Naive B cell (primary cell): Measurements from ENCODE around the gene TENM4. TPM values are rescaled to one million over a fixed set of nuclear protein-coding genes. Genes with fewer than 3 reads are reported as not detected.

Experiments
- ATAC-seq, 2 donors: fragments of 150-1000 bp; cut with Tn5 transposase; 2 replicates each; pipeline ENCODE4 v1.10.0; 2021; ENCODE audit warnings: low read depth in 2 of 2, mild to moderate bottlenecking in 2 of 2, moderate library complexity in 2 of 2
- DNase-seq: peaks from one replicate; pipeline ENCODE4 v3.0.0; 2022
- H3K27ac Mint-ChIP-seq, 6 donors: one replicate each; pipeline ENCODE4 v1.8.0; 2020 to 2022; ENCODE audit warnings: mild to moderate bottlenecking in 6 of 6, mixed read lengths in 6 of 6, moderate library complexity in 5 of 6, inconsistent platforms in 2 of 6
- H3K27me3 Mint-ChIP-seq, 3 donors: one replicate each; pipeline ENCODE4 v1.8.0; 2021 to 2022; ENCODE audit warnings: mixed read lengths in 3 of 3, mild to moderate bottlenecking in 1 of 3
- H3K36me3 Mint-ChIP-seq, 2 donors: one replicate each; pipeline ENCODE4 v1.8.0; 2020 to 2022; ENCODE audit warnings: mixed read lengths in 2 of 2, inconsistent platforms in 1 of 2, mild to moderate bottlenecking in 1 of 2
- H3K4me1 Mint-ChIP-seq, 3 donors: one replicate each; pipeline ENCODE4 v1.8.0; 2020 to 2022; ENCODE audit warnings: mixed read lengths in 3 of 3, inconsistent platforms in 1 of 3, mild to moderate bottlenecking in 1 of 3, moderate library complexity in 1 of 3
- H3K4me3 Mint-ChIP-seq, 8 donors: one replicate each; pipeline ENCODE4 v1.8.0; 2020 to 2022; ENCODE audit warnings: mild to moderate bottlenecking in 8 of 8, mixed read lengths in 8 of 8, moderate library complexity in 8 of 8, inconsistent platforms in 2 of 8
- H3K9me3 Mint-ChIP-seq, 7 donors: one replicate each; pipeline ENCODE4 v1.8.0; 2020 to 2022; ENCODE audit warnings: mixed read lengths in 7 of 7, mild to moderate bottlenecking in 5 of 7, inconsistent platforms in 2 of 7, moderate library complexity in 1 of 7
- polyA plus RNA-seq, 6 donors: library from polyadenylated mRNA; unstranded; fragments of 300-500 nt; fragmentation: Illumina TruSeq; gene quantifications; one replicate each; pipeline ENCODE4 v1.2.3, GENCODE V29; 2021; ENCODE audit warnings: low read depth in 6 of 6

The TENM4 gene
- polyA plus RNA-seq, 6 donors from 2014 or later = 3.8 TPM; not detected in 5

GRCh38 chr11:78943154-78943553, 497.7 kb downstream of the TENM4 start:
- Mint-ChIP-seq H3K27me3 (peaks cover 10 to 21% (median 12%) of the 10 kb centered on the region in 3 donors), H3K4me3 (no peak overlapping the region), H3K4me1 (no peaks in the 10 kb centered on the region), H3K27ac (no peak overlapping the region), H3K9me3 (peaks cover 0 to 12% (median 0%) of the 10 kb centered on the region in 7 donors), H3K36me3 (no peaks in the 10 kb centered on the region)
- DNase-seq (no peak), ATAC-seq (no peak)

GRCh38 chr11:78941226-78941851, 499.5 kb downstream of the TENM4 start:
- H3K4me1 Mint-ChIP-seq = no peaks in the 10 kb centered on the region
- H3K4me3 Mint-ChIP-seq = no peak overlapping the region
- no peaks in the 10 kb centered on the region for H3K36me3 Mint-ChIP-seq
- H3K9me3 Mint-ChIP-seq = peaks cover 0 to 3% (median 0%) of the 10 kb centered on the region in 7 donors
- no peak overlapping the region for H3K27ac Mint-ChIP-seq
- H3K27me3 Mint-ChIP-seq = peaks cover 10 to 26% (median 12%) of the 10 kb centered on the region in 3 donors
- ATAC-seq = no peak
- no peak for DNase-seq

GRCh38 chr11:78940500-78941225, 500.2 kb downstream of the TENM4 start:
- no peak for ATAC-seq
- peaks cover 10 to 26% (median 12%) of the 10 kb centered on the region in 3 donors for H3K27me3 Mint-ChIP-seq
- H3K4me3 Mint-ChIP-seq = no peak overlapping the region
- H3K4me1 Mint-ChIP-seq = no peaks in the 10 kb centered on the region
- H3K9me3 Mint-ChIP-seq = no peaks in the 10 kb centered on the region
- peak overlapping the region in 1 of 6 donors; percentile 23 for H3K27ac Mint-ChIP-seq
- no peak for DNase-seq
- H3K36me3 Mint-ChIP-seq = no peaks in the 10 kb centered on the region

GRCh38 chr11:78938971-78939370, 501.9 kb downstream of the TENM4 start:
- Mint-ChIP-seq H3K36me3 (no peaks in the 10 kb centered on the region), H3K9me3 (no peaks in the 10 kb centered on the region), H3K27me3 (peaks cover 4 to 26% (median 12%) of the 10 kb centered on the region in 3 donors), H3K27ac (no peak overlapping the region), H3K4me1 (no peaks in the 10 kb centered on the region), H3K4me3 (no peak overlapping the region)
- DNase-seq (no peak), ATAC-seq (no peak)

GRCh38 chr11:78938036-78938435, 502.8 kb downstream of the TENM4 start:
- Mint-ChIP-seq H3K4me1 (no peaks in the 10 kb centered on the region), H3K36me3 (no peaks in the 10 kb centered on the region), H3K4me3 (no peak overlapping the region), H3K27ac (no peak overlapping the region), H3K9me3 (no peaks in the 10 kb centered on the region), H3K27me3 (peaks cover 2 to 24% (median 12%) of the 10 kb centered on the region in 3 donors)
- ATAC-seq (no peak), DNase-seq (no peak)

- no peaks in the 10 kb centered on the region for H3K4me1 Mint-ChIP-seq
- DNase-seq = no peak
- H3K27me3 Mint-ChIP-seq = peaks cover 0 to 16% (median 12%) of the 10 kb centered on the region in 3 donors
- no peak overlapping the region for H3K4me3 Mint-ChIP-seq
- H3K9me3 Mint-ChIP-seq = no peaks in the 10 kb centered on the region
- no peak for ATAC-seq
- no peaks in the 10 kb centered on the region for H3K36me3 Mint-ChIP-seq
- H3K27ac Mint-ChIP-seq = no peak overlapping the region
Observed at GRCh38 chr11:78935398-78936068, 505.3 kb downstream of the TENM4 start.

- Mint-ChIP-seq H3K27me3 (peaks cover 0 to 14% (median 13%) of the 10 kb centered on the region in 3 donors), H3K27ac (no peak overlapping the region), H3K4me3 (no peak overlapping the region), H3K36me3 (no peaks in the 10 kb centered on the region), H3K9me3 (no peaks in the 10 kb centered on the region), H3K4me1 (no peaks in the 10 kb centered on the region)
- ATAC-seq = no peak
- no peak for DNase-seq
Observed at GRCh38 chr11:78933350-78933749, 507.5 kb downstream of the TENM4 start.

- no peaks in the 10 kb centered on the region for H3K4me1 Mint-ChIP-seq
- H3K9me3 Mint-ChIP-seq = peaks cover 0 to 1% (median 0%) of the 10 kb centered on the region in 7 donors
- H3K4me3 Mint-ChIP-seq = no peak overlapping the region
- DNase-seq = no peak
- H3K36me3 Mint-ChIP-seq = no peaks in the 10 kb centered on the region
- H3K27me3 Mint-ChIP-seq = peaks cover 0 to 15% (median 7%) of the 10 kb centered on the region in 3 donors
- no peak overlapping the region for H3K27ac Mint-ChIP-seq
- ATAC-seq = no peak
Observed at GRCh38 chr11:78932757-78933156, 508.1 kb downstream of the TENM4 start.

GRCh38 chr11:78931891-78932290, 508.9 kb downstream of the TENM4 start:
- Mint-ChIP-seq H3K4me3 (no peak overlapping the region), H3K27me3 (peaks cover 0 to 15% (median 6%) of the 10 kb centered on the region in 3 donors), H3K4me1 (no peaks in the 10 kb centered on the region), H3K27ac (no peak overlapping the region), H3K36me3 (no peaks in the 10 kb centered on the region), H3K9me3 (peaks cover 0 to 1% (median 0%) of the 10 kb centered on the region in 7 donors)
- ATAC-seq = no peak
- DNase-seq = no peak

GRCh38 chr11:78930810-78931523, 509.9 kb downstream of the TENM4 start:
- Mint-ChIP-seq H3K4me1 (no peaks in the 10 kb centered on the region), H3K9me3 (peaks cover 0 to 1% (median 0%) of the 10 kb centered on the region in 7 donors), H3K27ac (no peak overlapping the region), H3K4me3 (no peak overlapping the region), H3K27me3 (peaks cover 0 to 16% (median 6%) of the 10 kb centered on the region in 3 donors), H3K36me3 (no peaks in the 10 kb centered on the region)
- DNase-seq (no peak), ATAC-seq (no peak)

GRCh38 chr11:78929906-78930220, 511.0 kb downstream of the TENM4 start:
- DNase-seq (no peak), ATAC-seq (no peak)
- Mint-ChIP-seq H3K36me3 (no peaks in the 10 kb centered on the region), H3K9me3 (peaks cover 0 to 1% (median 0%) of the 10 kb centered on the region in 7 donors), H3K4me3 (no peak overlapping the region), H3K27ac (no peak overlapping the region), H3K4me1 (no peaks in the 10 kb centered on the region), H3K27me3 (peaks cover 0 to 27% (median 11%) of the 10 kb centered on the region in 3 donors)

- Mint-ChIP-seq H3K4me3 (no peak overlapping the region), H3K27me3 (peaks cover 0 to 30% (median 11%) of the 10 kb centered on the region in 3 donors), H3K4me1 (no peaks in the 10 kb centered on the region), H3K9me3 (peaks cover 0 to 1% (median 0%) of the 10 kb centered on the region in 7 donors), H3K27ac (no peak overlapping the region), H3K36me3 (no peaks in the 10 kb centered on the region)
- ATAC-seq (no peak), DNase-seq (no peak)
Observed at GRCh38 chr11:78929207-78929905, 511.5 kb downstream of the TENM4 start.

GRCh38 chr11:78927511-78927910, 513.3 kb downstream of the TENM4 start:
- DNase-seq (no peak), ATAC-seq (no peak)
- no peak overlapping the region for H3K27ac Mint-ChIP-seq
- peaks cover 5 to 30% (median 11%) of the 10 kb centered on the region in 3 donors for H3K27me3 Mint-ChIP-seq
- H3K9me3 Mint-ChIP-seq = peaks cover 0 to 1% (median 0%) of the 10 kb centered on the region in 7 donors
- no peak overlapping the region for H3K4me3 Mint-ChIP-seq
- H3K36me3 Mint-ChIP-seq = no peaks in the 10 kb centered on the region
- H3K4me1 Mint-ChIP-seq = no peaks in the 10 kb centered on the region
